ENCODE results near the gene RPIA. TPM values are rescaled to one million over a fixed set of nuclear protein-coding genes. Genes with fewer than 3 reads are reported as not detected.
A peak's percentile ranks its signal among the peaks of the same experiment; 100 is the strongest.
"Not testable (repeated sequence)": the region's sequence is repeated elsewhere in the genome, so short reads cannot be mapped to it uniquely, and the experiment has no call there.

The RPIA gene
- total RNA-seq, 1 donor from 2014 or later: 17.5 TPM

DNA sequence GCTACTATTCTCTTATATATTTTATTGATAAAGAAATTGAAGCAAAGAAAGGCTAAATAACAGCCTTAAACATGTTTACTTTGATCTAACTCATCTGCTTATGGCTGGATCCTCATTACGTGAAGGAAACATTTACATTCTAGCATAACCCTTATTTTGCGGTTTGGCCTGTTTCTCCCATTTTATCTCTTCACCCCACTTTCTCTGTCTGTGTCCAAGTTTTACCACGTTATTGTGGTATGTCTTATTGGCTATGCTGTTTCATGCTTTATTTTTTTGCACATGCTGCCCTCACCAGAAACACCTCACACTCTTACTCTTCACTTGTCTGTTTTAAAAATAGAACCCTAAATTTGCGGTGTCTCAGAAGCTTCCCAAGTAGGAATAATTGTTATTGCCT is 78.5 kb downstream of the RPIA start:
- Histone ChIP-seq H3K27ac (no peak overlapping the region), H3K4me1 (peaks cover 7% of the 10 kb centered on the region), H3K4me3 (no peak overlapping the region), H3K36me3 (no peaks in the 10 kb centered on the region), H3K27me3 (peaks cover 10% of the 10 kb centered on the region), H3K9me3 (no peaks in the 10 kb centered on the region)
- DNase-seq (no peak), ATAC-seq (no peak)
- TF ChIP-seq, protein P1, sequence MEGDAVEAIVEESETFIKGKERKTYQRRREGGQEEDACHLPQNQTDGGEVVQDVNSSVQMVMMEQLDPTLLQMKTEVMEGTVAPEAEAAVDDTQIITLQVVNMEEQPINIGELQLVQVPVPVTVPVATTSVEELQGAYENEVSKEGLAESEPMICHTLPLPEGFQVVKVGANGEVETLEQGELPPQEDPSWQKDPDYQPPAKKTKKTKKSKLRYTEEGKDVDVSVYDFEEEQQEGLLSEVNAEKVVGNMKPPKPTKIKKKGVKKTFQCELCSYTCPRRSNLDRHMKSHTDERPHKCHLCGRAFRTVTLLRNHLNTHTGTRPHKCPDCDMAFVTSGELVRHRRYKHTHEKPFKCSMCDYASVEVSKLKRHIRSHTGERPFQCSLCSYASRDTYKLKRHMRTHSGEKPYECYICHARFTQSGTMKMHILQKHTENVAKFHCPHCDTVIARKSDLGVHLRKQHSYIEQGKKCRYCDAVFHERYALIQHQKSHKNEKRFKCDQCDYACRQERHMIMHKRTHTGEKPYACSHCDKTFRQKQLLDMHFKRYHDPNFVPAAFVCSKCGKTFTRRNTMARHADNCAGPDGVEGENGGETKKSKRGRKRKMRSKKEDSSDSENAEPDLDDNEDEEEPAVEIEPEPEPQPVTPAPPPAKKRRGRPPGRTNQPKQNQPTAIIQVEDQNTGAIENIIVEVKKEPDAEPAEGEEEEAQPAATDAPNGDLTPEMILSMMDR (IDR thresholded peaks at IDR 0.05): no peak
- intact Hi-C loops (cut with DNase I): no loop called here

DNA sequence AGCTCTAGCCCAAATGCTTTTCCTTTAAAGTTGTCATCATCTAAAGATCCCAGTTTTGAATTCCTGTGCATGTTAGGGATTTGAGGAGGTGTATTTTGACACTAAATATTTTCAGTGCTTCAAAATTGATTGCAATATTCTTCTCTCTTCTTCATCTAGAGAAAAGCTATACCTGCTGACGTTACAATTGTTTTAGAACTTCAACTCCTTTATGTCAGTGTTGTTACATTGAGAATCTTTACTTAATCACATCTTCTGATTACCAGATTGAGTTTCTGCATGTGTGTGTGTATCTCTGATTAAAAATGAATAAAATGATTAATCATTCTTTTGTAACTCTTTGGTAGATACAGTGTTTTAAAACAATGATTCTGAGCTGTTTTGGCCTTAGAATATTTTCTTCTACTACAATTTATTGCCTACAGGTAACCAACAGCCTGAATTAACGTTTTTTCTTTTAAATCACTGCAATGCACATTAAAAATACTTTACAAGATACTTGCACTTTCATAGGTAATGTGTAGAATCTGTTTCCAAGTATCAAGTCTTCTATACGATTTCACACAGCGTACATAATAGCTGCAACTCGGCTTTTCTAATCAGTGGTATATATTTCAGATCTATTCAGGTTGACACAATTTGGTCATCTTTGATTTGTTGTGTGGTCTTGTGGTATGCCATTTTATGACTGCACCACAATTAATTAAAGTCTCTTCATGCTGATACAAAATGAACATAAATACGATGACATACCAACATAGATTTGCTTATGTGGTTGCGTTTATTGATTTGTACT is 82.0 kb downstream of the RPIA start:
- H3K4me1 ChIP-seq; DNase-seq; H3K27me3 ChIP-seq; H3K9me3 ChIP-seq; H3K27ac ChIP-seq; H3K4me3 ChIP-seq; H3K36me3 ChIP-seq; intact Hi-C loops (cut with DNase I): not testable (repeated sequence)
- peak; percentile 58 for ATAC-seq

DNA sequence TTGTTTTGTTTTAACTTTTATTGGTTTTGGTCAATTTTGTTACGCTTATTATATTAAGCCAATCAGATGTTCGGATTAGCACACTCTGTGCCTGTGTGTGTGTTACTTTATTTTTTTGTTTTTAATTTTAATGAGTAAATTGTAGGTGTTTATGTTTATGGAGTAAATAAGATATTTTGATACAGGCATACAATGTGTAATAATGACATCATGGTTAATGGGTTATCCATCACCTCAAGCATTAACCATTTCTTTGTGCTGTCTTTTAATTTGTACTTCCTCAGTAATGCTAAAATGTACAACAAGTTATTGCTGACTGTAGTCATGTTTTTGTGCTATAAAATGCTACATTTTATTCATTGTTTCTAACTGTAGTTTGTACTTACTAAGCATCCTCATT is 97.7 kb downstream of the RPIA start:
- not testable (repeated sequence) for ATAC-seq

DNA sequence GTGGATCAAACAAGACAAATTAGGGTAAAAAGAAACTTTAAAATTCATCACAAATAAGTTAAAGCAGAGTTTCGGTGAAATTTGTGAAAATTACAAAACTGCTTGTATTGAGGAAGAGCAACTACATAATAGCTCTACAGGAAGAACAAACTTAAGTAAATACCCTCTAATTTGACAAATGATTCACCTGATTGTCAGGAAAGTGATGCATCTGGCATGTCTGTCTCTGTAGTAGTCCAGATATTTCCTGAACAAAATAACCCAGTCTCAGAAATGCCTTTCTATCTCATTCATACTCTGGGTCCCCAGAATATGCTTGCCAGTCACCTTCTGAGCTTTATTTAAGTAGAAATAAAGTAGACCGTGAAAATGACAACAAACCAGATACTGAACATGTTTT is 104.5 kb downstream of the RPIA start:
- H3K9me3 ChIP-seq; ATAC-seq; H3K27ac ChIP-seq; DNase-seq; H3K27me3 ChIP-seq; H3K36me3 ChIP-seq; H3K4me1 ChIP-seq; intact Hi-C loops (cut with DNase I); H3K4me3 ChIP-seq: not testable (repeated sequence)

More for the DNA sequence above, 97.7 kb downstream of the RPIA start:
- H3K27me3 ChIP-seq; H3K4me3 ChIP-seq; H3K36me3 ChIP-seq; H3K27ac ChIP-seq; DNase-seq; H3K9me3 ChIP-seq; intact Hi-C loops (cut with DNase I); H3K4me1 ChIP-seq: not testable (repeated sequence)

DNA sequence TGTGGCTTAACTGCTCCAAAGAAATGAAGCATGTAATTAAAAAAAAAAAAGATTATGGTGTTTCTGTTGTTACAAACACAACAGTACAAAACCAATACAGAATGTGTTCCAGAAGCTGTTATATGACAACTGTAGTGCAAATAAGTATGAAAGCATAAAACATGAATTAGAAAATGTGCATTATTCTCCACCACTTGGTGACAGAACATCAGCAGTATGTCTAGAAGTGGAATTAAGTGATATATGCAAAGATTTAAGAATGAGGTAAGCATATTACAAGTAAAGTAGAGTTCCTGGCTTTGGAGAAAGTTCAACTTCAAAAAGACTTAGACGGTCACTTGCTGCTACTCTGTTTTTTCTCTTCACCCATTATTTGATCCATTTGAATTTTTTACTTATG is 105.0 kb downstream of the RPIA start:
- H3K9me3 ChIP-seq; H3K4me3 ChIP-seq; intact Hi-C loops (cut with DNase I); H3K27ac ChIP-seq; DNase-seq; H3K36me3 ChIP-seq; H3K4me1 ChIP-seq; H3K27me3 ChIP-seq; ATAC-seq: not testable (repeated sequence)

DNA sequence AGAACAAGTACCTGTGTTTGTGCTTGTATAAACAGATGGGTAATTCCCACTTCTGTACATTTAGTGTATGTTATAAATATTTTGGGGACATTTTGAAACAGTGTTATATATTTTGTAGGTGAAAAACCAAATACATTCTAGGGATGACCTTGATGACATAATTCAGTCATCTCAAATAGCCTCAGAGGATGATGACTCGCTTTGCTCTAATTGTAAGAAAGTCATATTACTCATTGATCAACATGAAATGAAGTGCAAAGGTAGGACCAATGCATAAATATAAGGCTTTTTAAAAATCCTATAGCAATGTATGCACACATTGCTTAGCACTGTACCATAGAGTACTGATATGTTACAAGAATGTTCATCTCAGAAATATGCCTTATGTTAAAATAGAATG is 105.7 kb downstream of the RPIA start:
- H3K27me3 ChIP-seq; DNase-seq; H3K27ac ChIP-seq; H3K9me3 ChIP-seq; H3K4me3 ChIP-seq; intact Hi-C loops (cut with DNase I); H3K4me1 ChIP-seq; H3K36me3 ChIP-seq; ATAC-seq: not testable (repeated sequence)

Other genes starting within 250 kb of the RPIA start
- gene FOXI3, start 239.0 kb upstream of the RPIA start, total RNA-seq: not detected
- gene EIF2AK3, start 64.2 kb upstream of the RPIA start, total RNA-seq: 23.4 TPM

Data from upper lobe of right lung (tissue), 1 donor.